GM23338 (cell line): ENCODE measurements around the gene DLK1. TPM values are rescaled to one million over a fixed set of nuclear protein-coding genes. Genes with fewer than 3 reads are reported as not detected.

ENCODE experiments used
- EZH2phosphoT487 ChIP-seq: fragments of 200-600 bp; sonication (generic); IDR thresholded peaks from one replicate; pipeline ENCODE4 v1.8.1; 2018; ENCODE audit warnings: antibody characterized with exemption; ENCODE audit not compliant: unreplicated experiment
- REST ChIP-seq: IDR thresholded peaks from one replicate; pipeline ENCODE4 v1.6.1; 2018; ENCODE audit warnings: antibody characterized with exemption; ENCODE audit not compliant: unreplicated experiment
- ZNF462 ChIP-seq: fragments of 250-450 bp; sonication (Bioruptor Pico); IDR thresholded peaks from 2 replicates; pipeline ENCODE4 v1.5.0; 2020; ENCODE audit warnings: mild to moderate bottlenecking, moderate library complexity
- polyA plus RNA-seq: library from polyadenylated mRNA; unstranded; fragments of >200 nt; fragmentation: Nextera tagmentation; extraction: Ambion mirVana; gene quantifications from 2 replicates; pipeline ENCODE4 v1.2.1, GENCODE V29; 2016
- total RNA-seq: library from RNA; depleted of rRNA; stranded (reverse); fragments of >200 nt; shearing (Covaris generic); gene quantifications from 2 replicates; pipeline ENCODE4 v1.2.3, GENCODE V29; 2014

Gene DLK1
- total and polyA plus RNA-seq, 2 experiments from 2014 or later: 1.1 to 1.2 TPM

GRCh38 chr14:100749967-100750597 is 23.4 kb downstream of the DLK1 start (continued):
- TF ChIP-seq ZNF462 (no peak), EZH2phosphoT487 (no peak), REST (no peak)
